ENCODE results near the gene ANO8.

- no peak for TF ChIP-seq EZH2 (IDR thresholded peaks at IDR 0.05)
- no peak for TF ChIP-seq POLR2AphosphoS5 (IDR thresholded peaks at IDR 0.05; ENCODE audit: borderline replicate concordance, low read depth, low read length)
Observed at GRCh38 chr19:17327068-17327653, 7.5 kb downstream of the ANO8 start.
